ENCODE measurements around the gene SETBP1. TPM values are rescaled to one million over a fixed set of nuclear protein-coding genes. Genes with fewer than 3 reads are reported as not detected.

SETBP1 gene
- total RNA-seq, 2 experiments from 2014 or later, result 6.4 to 6.7 TPM

DNA sequence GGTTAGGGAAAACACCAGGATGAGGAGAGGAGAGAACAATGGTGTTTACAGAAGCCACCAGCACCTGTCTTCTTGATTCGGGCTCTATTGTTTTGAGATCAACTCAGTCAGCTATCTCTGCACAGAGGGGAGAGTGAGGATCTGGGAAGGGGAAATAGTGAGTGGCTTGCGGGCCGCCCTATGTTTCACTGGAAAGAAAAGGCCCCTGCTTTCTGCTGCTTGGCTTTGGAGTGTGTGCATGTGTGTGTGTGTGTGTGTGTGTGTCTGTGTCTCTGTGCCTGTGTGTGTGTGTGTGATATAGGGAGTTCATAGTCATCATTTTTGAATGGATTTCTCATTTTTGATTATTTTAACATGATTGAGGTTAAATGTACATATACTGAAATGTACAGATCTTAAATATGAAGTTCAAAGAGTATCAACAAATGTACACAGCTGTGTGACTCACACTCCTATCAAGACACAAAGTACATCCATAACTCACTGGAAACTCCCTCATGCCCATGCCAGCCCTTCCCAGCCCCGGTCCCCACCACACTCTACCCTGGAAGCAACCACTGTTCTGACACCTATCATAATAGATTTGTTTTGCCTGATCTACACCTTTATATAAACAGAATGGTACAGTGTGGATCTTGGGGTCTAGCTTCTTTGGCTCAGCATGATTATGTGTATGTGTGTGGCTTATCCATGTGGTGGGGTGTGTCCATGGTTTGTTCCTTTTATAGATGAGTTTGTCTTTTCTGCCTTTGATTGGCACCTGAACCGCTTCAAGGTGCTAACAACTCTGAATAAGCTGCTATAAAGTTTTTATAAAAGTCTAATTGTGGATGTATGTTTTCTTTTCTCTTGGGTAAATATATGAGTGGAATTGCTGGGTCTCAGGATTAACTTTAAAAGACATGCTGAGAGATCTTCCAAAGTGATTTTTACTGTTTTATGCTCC, 258.3 kb downstream of the SETBP1 start:
- POLR2A ChIA-PET, result no interaction called here
- no peaks in the 10 kb centered on the region for H3K36me3 Mint-ChIP-seq
- no peak overlapping the region for H3K27ac Mint-ChIP-seq
- H3K27me3 Mint-ChIP-seq, result peaks cover 18% of the 10 kb centered on the region
- no peak for DNase-seq
- CTCF ChIA-PET, result no interaction called here
- intact Hi-C loops (cut with micrococcal nuclease), result no loop called here
- no peaks in the 10 kb centered on the region for H3K4me1 Mint-ChIP-seq (ENCODE audit: low read depth)
- H3K4me3 Mint-ChIP-seq, result no peak overlapping the region
- H3K9me3 Mint-ChIP-seq, result no peaks in the 10 kb centered on the region

DNA sequence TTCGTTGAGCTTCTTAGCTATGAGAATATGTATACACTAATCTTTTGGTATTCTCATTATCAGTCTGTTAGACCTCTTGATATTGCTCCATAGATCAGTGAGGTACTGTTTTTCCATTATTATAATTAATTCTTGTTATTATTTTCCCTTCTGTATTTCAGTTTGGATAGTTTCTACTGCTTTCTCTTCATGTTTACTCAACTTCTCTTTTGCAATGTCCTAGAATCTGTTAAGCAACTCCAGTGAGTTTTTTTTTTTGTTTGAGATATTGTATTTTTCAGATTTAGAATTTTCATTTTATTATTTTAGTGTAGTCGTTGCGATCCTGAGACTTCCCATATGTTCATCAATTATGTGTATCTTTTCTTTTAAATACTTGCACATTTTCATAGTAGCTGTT, 260.8 kb downstream of the SETBP1 start:
- Mint-ChIP-seq H3K36me3 (no peaks in the 10 kb centered on the region), H3K4me3 (no peak overlapping the region), H3K9me3 (no peaks in the 10 kb centered on the region), H3K4me1 (ENCODE audit: low read depth) (no peaks in the 10 kb centered on the region), H3K27me3 (peaks cover 8% of the 10 kb centered on the region), H3K27ac (no peak overlapping the region)
- ChIA-PET POLR2A (no interaction called here), CTCF (interaction anchor here (0.6 kb wide), 1 partner anchor 34 kb away, joined by 3 read pairs; no protein-coding TSS in a partner anchor)
- intact Hi-C loops (cut with micrococcal nuclease), result no loop called here
- DNase-seq, result no peak

DNA sequence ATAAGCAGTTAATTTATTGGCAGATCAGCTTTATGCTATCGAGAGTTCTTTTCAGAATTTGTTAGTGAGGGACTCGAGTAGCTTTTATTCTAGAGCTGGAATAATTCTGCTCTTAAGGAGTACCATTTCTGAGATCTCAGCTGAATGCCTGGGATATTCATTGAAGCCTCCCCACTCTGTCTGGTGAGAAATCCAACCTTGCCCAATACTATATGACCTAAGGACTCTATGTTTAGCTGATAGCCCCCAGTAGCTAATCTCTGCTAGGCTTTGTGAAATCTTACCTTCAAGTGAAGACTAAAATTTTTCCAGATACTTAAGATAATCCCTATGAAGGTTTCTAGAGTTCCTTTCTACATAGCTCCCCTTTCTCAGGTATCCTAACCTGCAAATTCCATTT, 261.4 kb downstream of the SETBP1 start:
- intact Hi-C loops (cut with micrococcal nuclease), result no loop called here
- CTCF ChIA-PET, result no interaction called here
- no peaks in the 10 kb centered on the region for H3K36me3 Mint-ChIP-seq
- DNase-seq, result no peak
- H3K9me3 Mint-ChIP-seq, result no peaks in the 10 kb centered on the region
- peaks cover 7% of the 10 kb centered on the region for H3K27me3 Mint-ChIP-seq
- H3K4me3 Mint-ChIP-seq, result no peak overlapping the region
- H3K4me1 Mint-ChIP-seq (ENCODE audit: low read depth), result no peaks in the 10 kb centered on the region
- no peak overlapping the region for H3K27ac Mint-ChIP-seq
- POLR2A ChIA-PET, result no interaction called here

DNA sequence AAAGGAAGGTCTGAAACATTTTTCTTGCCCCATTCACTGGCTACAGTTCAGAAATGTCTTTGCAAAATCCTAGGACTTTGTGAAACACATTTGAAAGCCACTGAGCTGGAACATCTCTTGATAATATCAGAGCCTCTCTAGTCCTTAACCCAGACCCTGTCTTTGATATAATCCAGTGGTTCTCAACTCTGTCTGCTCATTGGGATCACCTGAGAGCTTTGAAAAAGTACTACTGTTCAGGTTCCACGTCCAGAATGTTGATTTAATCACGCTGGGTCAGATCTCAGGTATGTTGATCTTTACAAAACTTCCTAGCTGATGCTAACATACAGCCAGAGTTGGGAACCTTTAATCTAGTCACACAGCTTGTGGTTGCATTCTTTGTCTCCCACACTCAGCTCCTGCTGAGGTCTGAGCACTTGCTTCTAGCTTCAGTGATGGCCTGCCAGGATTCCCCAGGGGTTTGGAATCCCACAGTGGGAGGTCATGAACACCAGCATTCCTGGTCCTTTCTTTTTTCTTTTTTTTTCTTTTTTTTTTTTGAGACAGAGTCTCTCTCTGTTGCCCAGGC, 262.7 kb downstream of the SETBP1 start:
- CTCF ChIA-PET, result no interaction called here
- POLR2A ChIA-PET, result no interaction called here
- H3K9me3 Mint-ChIP-seq, result no peaks in the 10 kb centered on the region
- H3K27ac Mint-ChIP-seq, result no peak overlapping the region
- intact Hi-C loops (cut with micrococcal nuclease), result no loop called here
- DNase-seq, result no peak
- no peak overlapping the region for H3K4me3 Mint-ChIP-seq
- no peaks in the 10 kb centered on the region for H3K36me3 Mint-ChIP-seq
- H3K27me3 Mint-ChIP-seq, result peaks cover 7% of the 10 kb centered on the region
- no peaks in the 10 kb centered on the region for H3K4me1 Mint-ChIP-seq (ENCODE audit: low read depth)

DNA sequence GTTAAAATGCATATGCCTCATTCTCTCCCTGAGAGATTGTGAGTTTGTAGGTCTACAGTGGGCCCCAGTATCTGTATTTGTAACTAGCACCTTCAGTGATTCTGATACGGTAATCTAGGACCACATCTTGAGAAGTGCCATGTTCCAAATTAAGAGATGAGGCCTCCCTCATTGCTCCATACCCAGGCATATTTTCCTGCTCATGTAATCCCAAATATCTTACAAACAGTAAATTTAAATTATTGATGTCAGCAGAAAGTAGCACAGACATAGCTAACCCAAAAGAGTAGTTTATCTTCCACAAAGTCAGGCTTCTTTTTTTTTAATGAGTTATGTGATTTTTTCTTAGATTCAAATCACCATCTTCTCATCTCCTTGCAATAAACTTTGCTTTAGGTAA, 263.8 kb downstream of the SETBP1 start:
- Mint-ChIP-seq H3K4me3 (no peak overlapping the region), H3K27ac (no peak overlapping the region), H3K9me3 (no peaks in the 10 kb centered on the region), H3K4me1 (ENCODE audit: low read depth) (no peaks in the 10 kb centered on the region), H3K27me3 (peaks cover 2% of the 10 kb centered on the region), H3K36me3 (no peaks in the 10 kb centered on the region)
- CTCF ChIA-PET, result no interaction called here
- POLR2A ChIA-PET, result no interaction called here
- no peak for DNase-seq
- intact Hi-C loops (cut with micrococcal nuclease), result no loop called here

DNA sequence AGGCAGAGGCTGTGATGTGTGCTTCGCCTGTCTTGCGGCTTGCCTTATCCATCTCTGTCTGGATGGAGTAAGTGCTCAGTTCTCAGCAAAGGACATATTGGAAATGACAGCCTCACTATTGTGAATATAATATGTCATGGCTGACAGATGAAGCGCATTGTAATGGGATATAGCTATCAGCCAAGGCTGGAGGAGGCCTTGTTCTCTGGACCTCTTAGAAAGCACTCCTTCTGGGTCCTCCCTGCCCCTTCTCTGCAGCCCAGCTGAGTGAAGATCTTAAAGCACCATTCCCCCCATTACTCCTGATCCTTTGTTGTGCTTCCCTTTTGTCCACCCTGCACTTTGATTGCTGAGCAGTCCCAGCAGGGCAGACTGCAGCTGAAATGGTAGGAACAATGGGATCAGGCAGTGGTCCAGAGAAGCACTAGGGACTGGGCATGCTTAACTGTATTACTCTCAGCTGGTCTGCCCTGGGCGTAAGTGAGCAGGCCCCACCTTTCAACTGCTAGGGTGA, 265.3 kb downstream of the SETBP1 start:
- no peaks in the 10 kb centered on the region for H3K4me1 Mint-ChIP-seq (ENCODE audit: low read depth)
- H3K27ac Mint-ChIP-seq, result no peak overlapping the region
- ChIA-PET CTCF (no interaction called here), POLR2A (no interaction called here)
- intact Hi-C loops (cut with micrococcal nuclease), result no loop called here
- DNase-seq, result no peak
- H3K36me3 Mint-ChIP-seq, result peaks cover 2% of the 10 kb centered on the region
- peaks cover 2% of the 10 kb centered on the region for H3K27me3 Mint-ChIP-seq
- no peaks in the 10 kb centered on the region for H3K9me3 Mint-ChIP-seq
- H3K4me3 Mint-ChIP-seq, result no peak overlapping the region

DNA sequence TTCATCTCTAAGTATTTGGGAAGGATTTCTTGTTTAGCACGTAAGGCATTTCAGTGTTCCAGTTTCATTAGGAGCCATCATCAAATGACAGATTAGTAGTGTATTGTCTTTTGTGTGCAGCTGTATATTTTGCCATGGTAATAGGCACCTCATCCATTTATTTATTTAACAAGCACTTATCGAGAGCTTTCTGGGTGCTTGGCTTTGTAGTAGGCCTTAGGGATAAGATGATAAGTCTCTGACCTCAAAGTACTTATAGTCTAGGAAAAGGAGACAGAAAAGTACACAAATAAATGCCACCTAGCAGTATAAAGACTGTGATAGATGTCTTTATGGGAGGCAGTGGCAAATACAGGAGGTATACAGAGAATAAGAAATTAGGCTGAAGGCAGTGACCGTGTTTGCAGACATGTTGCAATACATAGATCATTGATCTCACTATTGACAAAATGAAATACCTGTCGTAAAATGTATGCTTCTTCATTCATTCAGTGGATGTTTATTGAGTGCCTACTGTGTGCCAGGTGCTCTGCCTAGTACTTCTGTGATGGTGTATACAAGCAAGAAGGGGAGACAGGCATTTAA, 265.9 kb downstream of the SETBP1 start:
- CTCF ChIA-PET, result no interaction called here
- H3K36me3 Mint-ChIP-seq, result peaks cover 2% of the 10 kb centered on the region
- H3K27me3 Mint-ChIP-seq, result peaks cover 2% of the 10 kb centered on the region
- POLR2A ChIA-PET, result no interaction called here
- no peak overlapping the region for H3K27ac Mint-ChIP-seq
- no peak overlapping the region for H3K4me3 Mint-ChIP-seq
- H3K4me1 Mint-ChIP-seq (ENCODE audit: low read depth), result no peaks in the 10 kb centered on the region
- H3K9me3 Mint-ChIP-seq, result no peaks in the 10 kb centered on the region
- DNase-seq, result no peak
- intact Hi-C loops (cut with micrococcal nuclease), result no loop called here

DNA sequence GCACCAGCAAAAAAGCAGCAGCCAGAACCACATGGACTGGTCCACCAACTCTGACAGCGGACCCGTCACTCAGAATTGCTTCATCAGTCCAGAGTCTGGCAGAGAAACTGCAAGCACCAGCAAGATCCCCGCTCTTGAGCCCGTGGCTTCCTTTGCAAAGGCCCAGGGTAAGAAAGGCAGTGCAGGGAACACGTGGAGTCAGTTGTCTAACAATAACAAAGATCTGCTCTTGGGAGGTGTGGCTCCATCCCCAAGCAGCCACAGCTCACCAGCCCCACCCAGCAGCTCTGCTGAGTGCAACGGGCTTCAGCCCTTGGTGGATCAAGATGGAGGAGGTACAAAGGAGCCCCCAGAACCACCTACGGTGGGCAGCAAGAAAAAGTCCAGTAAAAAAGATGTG, 269.3 kb downstream of the SETBP1 start:
- intact Hi-C loops (cut with micrococcal nuclease), result no loop called here
- no peaks in the 10 kb centered on the region for H3K4me1 Mint-ChIP-seq (ENCODE audit: low read depth)

DNA sequence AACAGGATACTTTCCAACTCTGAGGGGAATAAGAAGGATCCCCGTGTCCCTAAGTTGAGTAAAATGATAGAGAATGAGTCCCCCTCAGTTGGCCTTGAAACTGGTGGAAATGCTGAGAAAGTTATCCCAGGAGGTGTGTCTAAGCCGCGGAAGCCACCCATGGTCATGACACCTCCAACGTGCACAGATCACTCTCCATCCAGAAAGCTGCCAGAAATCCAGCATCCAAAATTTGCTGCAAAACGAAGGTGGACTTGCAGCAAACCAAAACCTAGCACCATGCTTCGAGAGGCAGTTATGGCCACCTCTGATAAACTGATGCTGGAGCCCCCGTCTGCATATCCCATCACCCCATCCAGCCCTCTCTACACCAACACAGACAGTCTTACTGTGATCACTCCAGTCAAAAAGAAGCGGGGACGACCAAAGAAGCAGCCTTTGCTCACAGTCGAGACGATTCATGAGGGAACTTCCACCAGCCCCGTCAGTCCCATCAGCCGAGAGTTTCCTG, 270.1 kb downstream of the SETBP1 start:
- ChIA-PET CTCF (no interaction called here), POLR2A (no interaction called here)
- Mint-ChIP-seq H3K27ac (no peak overlapping the region), H3K9me3 (no peaks in the 10 kb centered on the region), H3K4me3 (no peak overlapping the region), H3K4me1 (ENCODE audit: low read depth) (no peaks in the 10 kb centered on the region), H3K27me3 (no peaks in the 10 kb centered on the region), H3K36me3 (peaks cover 2% of the 10 kb centered on the region)
- intact Hi-C loops (cut with micrococcal nuclease), result no loop called here
- no peak for DNase-seq

More for the DNA sequence above, 269.3 kb downstream of the SETBP1 start:
- ChIA-PET CTCF (no interaction called here), POLR2A (no interaction called here)
- no peak for DNase-seq
- Mint-ChIP-seq H3K36me3 (peaks cover 2% of the 10 kb centered on the region), H3K4me3 (no peak overlapping the region), H3K27me3 (no peaks in the 10 kb centered on the region), H3K9me3 (no peaks in the 10 kb centered on the region), H3K27ac (no peak overlapping the region)

DNA sequence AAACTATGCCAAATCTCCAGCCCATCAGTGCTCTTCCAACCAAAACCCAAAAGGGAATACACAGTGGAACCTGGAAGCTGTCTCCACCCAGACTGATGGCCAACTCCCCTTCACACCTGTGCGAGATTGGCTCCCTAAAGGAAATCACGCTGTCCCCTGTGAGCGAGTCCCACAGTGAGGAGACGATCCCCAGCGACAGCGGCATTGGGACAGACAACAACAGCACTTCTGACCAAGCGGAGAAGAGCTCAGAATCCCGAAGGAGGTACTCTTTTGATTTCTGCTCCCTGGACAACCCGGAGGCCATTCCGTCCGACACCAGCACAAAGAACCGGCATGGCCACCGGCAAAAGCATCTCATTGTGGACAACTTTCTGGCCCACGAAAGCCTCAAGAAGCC, 271.1 kb downstream of the SETBP1 start:
- ChIA-PET POLR2A (no interaction called here), CTCF (no interaction called here)
- H3K27ac Mint-ChIP-seq, result no peak overlapping the region
- DNase-seq, result no peak
- peaks cover 2% of the 10 kb centered on the region for H3K36me3 Mint-ChIP-seq
- no peak overlapping the region for H3K4me3 Mint-ChIP-seq
- intact Hi-C loops (cut with micrococcal nuclease), result no loop called here
- H3K4me1 Mint-ChIP-seq (ENCODE audit: low read depth), result no peaks in the 10 kb centered on the region
- H3K9me3 Mint-ChIP-seq, result no peaks in the 10 kb centered on the region
- no peaks in the 10 kb centered on the region for H3K27me3 Mint-ChIP-seq

DNA sequence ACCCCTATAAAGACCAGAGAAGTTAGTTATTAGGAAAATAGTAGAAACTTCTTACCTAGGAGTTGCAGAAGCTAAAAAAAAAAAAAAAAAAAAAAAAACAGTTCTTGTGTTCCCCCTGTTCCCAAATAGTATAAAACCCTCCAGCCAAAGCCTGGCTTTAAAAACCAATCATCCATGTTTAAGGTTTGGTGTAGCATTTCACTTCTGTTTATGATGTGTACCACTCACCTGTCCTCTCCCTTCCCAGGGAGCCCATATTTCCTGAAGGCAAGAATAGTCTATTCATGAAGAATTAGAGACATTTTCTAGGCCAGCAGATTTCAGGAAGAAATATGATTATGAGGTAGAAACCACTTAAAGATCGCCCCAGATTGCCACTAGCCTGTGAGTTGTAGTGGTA, 273.6 kb downstream of the SETBP1 start:
- Mint-ChIP-seq H3K9me3 (no peaks in the 10 kb centered on the region), H3K36me3 (peaks cover 2% of the 10 kb centered on the region), H3K4me1 (ENCODE audit: low read depth) (no peaks in the 10 kb centered on the region), H3K27ac (no peak overlapping the region), H3K4me3 (no peak overlapping the region), H3K27me3 (peaks cover 8% of the 10 kb centered on the region)
- POLR2A ChIA-PET, result no interaction called here
- CTCF ChIA-PET, result no interaction called here
- no peak for DNase-seq
- intact Hi-C loops (cut with micrococcal nuclease), result no loop called here

DNA sequence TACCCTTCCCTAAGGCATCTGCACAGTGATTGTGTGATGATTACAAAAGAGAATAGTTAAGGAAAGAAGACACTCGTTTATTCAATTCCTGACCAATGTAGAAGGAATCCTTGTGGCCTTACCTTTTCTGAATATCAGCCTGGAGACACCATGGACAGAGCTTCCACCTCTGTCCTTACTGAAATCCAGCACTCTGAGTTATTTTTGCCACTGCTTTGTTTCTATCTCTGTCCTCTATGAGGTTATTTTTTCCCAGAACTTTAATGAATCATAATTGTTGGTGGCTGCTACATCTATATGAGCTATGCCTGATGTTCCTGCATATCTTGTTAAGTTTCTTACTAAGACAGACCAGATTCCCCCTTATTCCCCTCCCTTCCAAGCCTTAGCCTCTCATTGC, 275.1 kb downstream of the SETBP1 start:
- Mint-ChIP-seq H3K36me3 (no peaks in the 10 kb centered on the region), H3K9me3 (no peaks in the 10 kb centered on the region), H3K4me3 (no peak overlapping the region), H3K4me1 (ENCODE audit: low read depth) (no peaks in the 10 kb centered on the region), H3K27me3 (peaks cover 8% of the 10 kb centered on the region), H3K27ac (no peak overlapping the region)
- no peak for DNase-seq
- intact Hi-C loops (cut with micrococcal nuclease), result no loop called here
- CTCF ChIA-PET, result no interaction called here
- POLR2A ChIA-PET, result no interaction called here
